Myocyte (in vitro differentiated cells): ENCODE data around the gene LMTK2. TPM values are rescaled to one million over a fixed set of nuclear protein-coding genes. Genes with fewer than 3 reads are reported as not detected.
A peak's percentile ranks its signal among the peaks of the same experiment; 100 is the strongest.
"Not testable (repeated sequence)": the region's sequence is repeated elsewhere in the genome, so short reads cannot be mapped to it uniquely, and the experiment has no call there.

Experiments used
- DNase-seq: peaks from one replicate; pipeline ENCODE4 v3.0.0-alpha.2; 2012; ENCODE audit warnings: low read depth
- total RNA-seq: library from RNA; depleted of rRNA; stranded (reverse); fragments of >200 nt; gene quantifications from 2 replicates; pipeline ENCODE4 v1.2.3, GENCODE V29; 2014

Gene LMTK2
- total RNA-seq, 1 donor from 2014 or later = 7.1 TPM

DNA sequence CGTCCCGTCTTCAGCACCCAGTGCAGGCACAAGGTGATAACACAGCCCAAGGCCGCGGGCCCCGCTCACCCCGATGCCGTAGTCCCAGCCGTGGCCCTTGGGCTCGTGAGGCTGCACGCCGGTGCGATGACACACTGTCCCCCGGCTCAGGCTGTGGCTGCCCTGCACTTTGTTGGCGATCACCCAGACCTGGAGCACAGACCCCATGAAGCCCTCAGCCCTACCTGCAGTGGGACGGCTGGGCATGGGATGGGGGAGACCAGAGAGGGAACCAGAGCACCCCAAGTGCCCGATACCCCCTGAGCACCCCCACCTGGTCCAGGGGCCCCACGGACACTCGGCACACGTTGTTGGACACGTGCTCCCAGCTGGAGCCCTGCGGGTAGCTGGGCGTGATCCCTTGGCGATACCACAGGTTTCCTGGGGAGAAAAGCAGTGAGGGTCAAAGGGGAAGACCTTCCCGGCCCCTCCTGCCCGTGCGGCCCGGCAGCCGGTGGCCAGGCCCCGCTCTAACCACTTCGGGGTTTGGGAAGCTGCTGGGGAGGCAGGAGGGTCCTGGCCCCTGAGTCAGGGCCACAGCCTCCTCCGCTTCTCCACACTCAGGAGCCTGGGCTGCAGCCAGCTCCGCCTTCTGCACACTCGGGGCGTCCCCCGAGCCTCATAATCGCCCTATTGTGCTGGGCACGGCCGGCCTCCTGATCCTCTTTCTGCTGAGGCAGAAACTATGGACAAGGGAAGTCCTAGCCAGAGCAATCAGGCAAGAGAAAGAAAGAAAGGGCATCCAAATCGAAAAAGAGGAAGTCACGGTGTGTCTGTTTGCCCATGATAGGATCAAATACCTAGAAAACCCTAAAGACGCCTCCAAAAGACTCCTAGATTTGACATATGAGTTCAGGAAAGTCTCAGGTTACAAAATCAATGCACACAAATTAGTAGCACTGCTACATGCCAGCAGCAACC, 111.2 kb downstream of the LMTK2 start:
- no peak for DNase-seq

DNA sequence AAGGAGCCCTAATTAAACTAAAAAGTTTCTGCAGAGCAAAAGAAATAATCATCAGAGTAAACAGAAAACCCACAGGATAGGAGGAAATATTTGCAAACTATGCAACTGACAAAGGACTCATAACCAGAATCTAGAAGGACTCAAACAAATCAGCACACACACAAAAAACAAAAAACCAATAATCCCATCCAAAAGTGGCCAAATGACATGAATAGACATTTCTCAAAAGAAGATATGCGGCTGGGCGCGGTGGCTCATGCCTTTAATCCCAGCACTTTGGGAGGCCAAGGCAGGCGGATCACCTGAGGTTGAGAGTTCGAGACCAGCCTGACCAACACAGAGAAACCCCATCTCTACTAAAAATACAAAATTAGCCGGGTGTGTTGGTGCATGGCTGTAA, 112.7 kb downstream of the LMTK2 start:
- DNase-seq = not testable (repeated sequence)

DNA sequence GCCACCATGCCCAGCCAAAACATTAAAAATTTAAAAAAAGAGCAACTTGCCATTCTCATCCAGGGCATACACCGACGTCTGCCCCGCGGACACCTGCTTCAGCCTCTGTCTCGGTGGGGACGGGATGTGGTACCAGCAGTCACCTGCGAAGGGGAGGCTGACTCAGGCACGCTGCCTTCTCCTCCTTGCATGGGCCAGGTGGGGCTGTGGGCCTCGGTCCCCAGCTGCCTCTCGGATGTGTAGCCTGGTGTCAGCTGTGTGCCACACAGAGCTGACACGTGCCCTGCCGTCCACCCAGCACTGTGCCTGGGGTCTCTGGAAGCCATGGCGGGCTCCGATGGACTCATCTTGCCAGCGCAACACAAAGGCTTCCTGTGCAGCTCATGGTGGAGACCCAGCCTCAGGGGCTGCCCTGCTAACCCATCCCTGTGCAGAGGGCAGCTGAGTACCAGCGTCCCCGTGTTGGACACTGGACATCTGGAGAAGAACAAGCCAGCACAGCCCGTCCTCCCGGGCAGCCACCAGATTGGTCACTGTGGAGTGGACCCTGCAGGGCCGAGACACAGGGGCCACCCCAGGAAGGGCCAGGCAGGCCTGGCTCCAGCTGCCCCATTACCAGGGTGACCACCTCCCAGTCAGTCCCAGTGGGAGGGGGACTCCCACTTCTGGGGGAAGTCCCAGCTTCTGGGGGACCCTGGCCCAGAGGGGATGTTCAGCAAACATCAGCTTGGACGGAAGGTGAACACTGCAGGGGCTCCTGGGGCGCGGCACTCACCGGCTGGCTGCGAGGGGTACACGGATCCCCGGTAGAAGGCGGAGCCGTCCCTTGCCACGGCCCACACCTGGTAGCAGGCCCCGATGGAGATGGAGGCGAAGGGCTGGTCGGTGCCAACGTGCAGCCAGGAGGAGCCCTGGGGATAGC, 115.2 kb downstream of the LMTK2 start:
- no peak for DNase-seq

DNA sequence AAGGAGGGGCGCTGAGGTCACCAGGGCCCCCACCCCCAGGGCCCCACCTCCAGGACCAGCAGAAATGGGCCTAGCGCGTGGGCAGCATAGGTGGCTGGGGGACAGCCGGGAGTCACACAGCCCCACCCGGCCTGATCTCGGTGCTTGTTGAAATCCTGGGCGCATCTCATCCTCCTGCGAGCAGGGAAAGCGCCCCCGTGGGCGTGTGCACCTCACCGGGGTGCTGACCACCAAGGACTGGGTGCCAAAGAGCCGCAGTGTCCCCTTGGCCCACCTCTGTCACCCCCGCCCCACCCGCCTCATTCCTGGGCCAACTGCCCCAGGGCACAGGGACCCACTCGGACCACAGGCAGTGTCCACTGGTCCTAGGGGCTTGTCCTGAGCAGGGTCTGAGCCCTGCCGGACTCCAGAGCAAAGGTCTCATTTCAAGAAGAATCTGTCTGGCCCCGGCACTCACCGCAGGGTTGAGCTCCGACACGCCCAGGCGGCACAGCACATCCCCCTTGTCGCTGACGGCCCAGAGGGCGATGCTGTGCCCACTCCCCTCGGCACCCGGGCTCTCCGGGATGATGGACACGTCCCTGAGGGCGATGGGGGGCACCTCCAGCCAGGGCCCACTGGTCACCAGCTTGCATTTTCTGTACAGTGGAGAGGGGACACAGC, 116.0 kb downstream of the LMTK2 start:
- no peak for DNase-seq

DNA sequence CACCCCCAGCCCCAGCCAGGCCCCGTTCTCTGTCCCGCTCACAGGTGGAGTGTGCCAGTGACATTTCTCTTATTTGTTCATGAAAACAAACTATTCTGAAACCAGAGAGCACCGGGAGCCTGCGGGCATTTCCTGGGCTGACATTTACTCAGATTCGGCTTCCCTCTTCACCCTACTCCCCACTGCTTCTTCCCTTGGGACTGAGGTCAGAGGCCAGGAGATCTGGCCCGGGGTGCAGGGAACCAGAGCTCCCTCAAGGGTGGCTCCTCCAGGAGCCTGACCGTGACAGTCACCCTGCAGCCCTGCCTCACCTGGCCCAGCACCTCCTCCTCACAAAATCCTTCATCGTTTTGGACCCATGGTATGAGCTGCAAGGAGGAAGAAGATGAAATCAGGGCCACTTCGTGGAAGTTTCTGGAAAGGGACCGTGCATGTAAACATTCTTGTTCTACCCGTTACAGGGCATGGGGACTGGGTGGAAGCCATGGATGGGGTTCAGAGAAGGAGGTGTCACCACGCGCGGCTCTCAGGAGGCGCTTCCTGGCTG, 116.8 kb downstream of the LMTK2 start:
- no peak for DNase-seq

DNA sequence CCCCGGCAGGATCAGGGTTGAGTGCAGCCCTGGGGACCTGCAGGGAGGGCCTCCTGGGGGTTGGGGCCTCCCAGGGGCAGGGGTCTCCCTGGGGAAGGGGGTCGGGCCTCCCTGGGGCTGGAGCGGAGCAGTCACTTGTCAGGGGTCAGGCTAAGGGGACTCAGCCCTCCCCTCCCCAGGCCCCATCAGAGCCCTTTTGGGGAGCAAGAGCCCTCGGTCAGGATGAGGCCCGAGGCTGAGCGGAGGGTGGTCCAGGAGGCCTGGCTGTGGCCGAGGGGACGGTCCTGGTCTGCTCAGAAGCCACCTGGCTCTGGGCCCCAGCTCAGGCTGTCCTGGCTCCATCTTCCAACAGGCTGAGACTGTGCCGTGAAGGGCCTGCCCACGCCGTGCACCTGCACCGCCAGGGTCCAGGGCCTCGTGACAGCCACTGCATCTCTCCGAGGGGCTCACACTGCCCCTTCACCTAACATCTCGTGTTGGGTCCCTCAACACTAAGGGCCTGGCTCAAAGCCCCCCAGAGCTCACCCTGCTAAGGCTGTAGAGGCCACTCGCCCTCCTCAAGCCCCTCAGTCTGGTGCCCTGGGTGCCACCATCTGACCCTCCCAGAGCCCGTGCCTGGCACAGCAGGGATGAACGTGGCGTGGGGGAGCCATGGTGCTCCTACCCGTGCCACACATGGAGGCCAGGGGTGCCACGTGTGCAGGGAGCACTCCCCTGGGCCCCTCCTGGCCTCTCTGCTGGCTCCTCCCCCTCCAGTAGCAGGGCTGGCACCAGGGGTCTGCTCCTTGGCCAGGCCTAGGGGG, 117.4 kb downstream of the LMTK2 start:
- DNase-seq = no peak

DNA sequence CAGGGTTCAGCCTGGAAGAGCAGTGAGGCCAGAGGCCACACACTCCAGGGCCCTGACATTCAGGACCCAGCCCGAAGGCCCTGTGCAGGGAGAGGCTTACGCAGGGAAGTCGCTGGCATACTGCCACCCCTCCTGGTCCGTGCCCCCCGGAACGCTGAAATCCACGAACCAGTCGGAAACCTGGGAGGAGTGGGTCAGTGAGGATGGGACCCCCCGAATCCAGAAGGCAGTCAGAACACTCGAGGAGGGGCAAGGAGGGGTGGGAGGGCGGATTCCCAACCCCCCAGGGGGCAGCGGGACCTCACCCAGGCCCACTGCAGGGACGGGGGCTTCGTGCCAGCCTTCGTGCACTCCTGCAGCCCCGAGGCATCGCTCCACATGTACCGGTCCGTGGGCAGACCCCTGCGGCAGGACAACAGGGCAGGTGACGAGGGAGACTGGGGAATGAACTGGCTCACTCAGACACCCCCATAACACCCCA, 118.1 kb downstream of the LMTK2 start:
- DNase-seq = no peak

DNA sequence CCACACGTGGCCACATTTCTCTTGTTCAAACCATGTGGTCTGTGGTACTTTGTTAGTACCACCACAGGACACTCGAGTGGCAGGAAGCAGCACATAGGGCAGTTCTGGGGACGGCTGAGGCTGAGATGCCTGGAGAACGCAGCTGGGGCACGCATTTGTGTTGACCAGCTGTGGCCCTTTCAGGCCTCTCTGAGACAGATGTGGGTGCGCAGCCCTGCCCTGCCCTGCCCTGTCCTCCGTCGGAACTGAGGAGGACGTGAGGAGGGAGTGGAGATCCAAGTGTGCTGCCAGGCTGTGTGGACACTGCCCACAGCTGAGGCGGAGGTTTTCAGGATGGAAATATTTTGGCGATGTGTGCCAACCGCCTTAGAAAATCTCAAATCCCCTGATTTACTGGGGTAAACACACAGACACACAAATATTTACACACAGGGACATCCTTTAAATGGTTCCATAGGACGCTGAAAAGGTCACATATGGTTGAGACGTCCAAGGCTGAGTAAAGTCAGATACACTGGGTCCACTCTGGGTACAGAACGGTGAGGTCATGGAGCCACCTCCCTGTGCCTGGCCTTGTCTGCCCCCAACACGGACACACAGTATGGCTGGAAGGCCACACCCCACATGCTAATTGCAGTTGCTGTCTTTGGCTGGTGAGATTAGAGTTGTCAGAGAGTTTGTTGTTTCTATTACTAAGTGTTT, 119.4 kb downstream of the LMTK2 start:
- DNase-seq = no peak

DNA sequence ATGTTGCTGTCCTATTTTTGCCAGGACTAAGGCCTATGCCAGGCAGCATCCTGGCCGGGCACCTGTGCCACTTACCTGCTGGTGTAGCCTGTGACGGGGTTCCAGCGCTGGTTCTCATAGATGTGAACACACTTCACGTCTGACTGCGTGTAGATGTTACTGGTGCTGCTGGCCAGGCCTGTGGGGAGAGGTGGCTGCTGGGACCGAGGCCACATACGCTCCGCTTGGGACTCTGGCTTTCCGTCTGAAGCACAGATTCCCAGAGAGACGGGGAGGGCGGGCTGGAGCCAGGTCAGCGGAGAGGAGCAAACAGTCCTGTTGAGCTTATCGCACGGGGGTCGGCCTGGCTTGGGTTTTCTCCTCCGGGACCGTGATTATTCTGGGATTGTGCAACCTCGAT, 121.3 kb downstream of the LMTK2 start:
- DNase-seq = no peak

DNA sequence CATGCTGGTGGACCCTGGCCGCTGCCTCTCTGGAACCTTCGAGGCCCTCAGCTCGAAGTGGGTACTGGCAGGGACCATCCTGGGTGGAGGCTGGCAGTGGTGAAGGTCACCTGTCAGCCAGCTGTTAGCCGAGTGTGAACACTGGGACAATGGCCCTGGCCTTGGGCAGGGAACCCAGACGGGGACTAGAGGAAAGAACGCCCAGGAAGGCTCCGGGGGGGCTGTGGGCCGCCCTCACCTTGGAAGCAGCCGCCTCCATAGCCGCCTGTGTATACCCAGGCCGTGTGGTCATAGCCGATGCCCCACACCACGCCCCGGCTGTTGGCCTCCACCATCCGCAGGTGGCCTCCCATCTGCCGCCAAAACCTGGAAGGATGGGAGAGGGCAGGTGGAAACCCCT, 122.1 kb downstream of the LMTK2 start:
- DNase-seq = no peak

DNA sequence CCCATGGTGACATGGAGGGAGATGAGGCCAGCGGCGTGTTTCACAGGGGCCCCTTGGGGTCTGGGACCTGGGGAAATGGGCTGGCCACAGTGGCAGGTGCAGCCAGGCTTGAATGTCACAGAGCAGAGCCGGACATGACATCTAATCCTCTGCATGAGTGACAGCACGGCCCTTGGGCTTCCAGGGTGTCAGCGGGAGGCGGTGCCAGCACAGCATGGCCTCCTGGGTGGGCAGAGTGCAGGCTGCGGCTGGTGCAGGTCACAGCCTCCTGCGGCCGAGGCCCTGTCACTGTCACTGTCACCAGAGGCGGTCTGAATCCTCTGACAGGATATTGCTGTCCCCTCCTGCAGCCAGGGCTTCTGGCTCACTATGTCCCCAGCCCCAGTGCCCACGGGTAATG, 122.8 kb downstream of the LMTK2 start:
- DNase-seq = peak; percentile 81

DNA sequence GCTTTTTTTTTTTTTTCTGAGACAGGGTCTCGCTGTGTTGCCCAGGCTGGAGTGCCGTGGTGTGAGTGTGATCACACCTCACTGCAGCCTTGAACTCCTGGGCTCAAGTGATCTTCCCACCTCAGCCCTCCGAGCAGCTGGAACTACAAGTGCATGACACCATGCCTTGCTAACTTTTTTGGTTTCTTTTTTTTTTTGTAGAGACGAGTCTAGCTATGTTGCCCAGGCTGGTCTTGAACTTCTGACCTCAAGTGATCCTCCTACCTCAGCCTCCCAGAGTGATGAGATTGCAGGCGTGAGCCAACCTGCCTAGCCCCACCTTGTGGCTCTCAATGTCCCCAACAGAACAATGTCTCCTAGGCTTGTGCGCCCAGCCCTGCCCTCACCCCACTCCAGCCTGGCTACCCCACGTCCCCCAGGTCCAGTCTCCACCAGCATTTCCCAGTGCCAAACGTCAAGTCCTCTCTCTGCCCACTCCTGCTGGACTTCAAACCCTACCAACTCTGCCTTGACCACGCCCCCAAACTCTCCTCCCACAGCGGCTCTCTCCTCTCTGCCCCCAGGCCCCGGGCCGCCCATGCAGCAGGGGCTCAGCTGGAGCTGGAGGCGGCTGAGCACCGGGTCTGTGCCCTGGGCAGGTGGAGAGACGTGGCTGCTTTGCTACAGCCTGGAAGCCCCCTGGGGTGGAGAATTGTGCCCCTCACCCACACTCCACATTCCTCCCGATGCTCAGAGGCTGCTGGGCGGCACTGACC, 123.5 kb downstream of the LMTK2 start:
- DNase-seq = no peak

DNA sequence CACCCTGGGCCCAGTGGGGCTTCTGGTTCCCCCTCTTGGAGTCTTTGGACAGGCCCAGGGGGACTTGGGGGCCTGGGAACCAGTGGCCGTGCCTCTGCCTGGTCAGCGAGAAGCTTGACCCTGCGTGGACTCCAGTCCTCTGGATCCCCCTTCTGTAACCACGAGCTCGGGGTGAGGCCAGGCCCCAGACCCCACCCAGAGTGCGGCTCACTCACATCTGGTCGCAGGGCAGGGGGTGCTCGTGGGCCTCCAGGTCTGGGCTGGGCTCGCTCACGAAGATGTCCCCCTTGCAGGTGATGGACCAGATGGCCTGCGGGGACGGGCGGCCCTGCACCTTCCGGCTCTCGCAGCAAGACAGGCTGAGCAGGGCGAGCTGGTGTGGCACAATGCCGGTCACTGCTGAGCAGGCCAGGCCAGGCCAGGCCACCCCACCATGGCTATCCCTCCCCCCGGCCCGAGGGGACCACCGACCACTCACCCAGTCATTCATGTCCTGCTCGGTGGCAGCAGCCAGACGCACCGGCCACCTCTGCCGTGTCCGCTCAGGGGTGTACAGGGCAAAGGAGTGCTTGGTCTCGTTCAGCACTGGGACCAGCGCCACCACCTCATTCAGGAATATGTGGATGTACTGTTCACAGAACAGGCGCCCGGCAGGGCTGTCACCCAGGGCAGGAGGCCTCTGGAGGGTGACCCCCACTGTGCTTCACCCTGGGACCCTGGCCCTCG, 124.2 kb downstream of the LMTK2 start:
- no peak for DNase-seq

DNA sequence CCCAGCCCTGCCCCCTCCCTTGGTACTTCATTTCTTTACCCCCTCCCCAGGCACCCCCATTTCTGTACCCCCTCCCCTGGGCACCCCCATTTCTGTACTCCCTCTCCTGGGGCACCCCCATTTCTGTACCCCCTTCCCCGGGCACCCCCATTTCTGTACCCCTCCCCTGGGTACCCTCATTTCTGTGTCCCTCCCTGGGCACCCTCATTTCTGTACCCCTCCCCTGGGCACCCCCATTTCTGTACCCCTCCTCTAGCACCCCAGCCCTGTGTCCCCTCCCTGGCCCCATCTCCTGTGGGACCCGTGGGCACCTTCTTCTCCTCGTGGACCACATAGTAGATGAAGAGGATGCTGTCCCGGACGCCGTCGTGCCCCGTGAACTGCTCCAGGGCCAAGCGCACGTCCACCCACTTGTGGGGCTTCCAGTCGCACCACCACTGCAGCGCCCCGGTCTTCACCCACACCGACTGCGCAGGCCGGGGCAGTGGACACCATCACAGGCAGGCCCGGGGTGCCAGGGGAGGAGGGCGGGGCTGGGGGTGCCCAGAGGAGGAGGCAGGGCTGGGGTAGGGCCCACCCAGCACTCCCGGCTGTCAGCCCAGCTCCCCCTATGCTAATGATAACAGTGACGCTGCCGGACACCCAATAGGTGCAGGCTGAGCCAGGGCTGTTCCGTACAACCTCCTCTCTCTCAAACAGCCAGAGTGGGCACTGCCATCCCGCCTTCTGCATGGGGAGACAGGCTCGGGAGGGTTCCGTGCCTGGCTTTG, 125.0 kb downstream of the LMTK2 start:
- no peak for DNase-seq

DNA sequence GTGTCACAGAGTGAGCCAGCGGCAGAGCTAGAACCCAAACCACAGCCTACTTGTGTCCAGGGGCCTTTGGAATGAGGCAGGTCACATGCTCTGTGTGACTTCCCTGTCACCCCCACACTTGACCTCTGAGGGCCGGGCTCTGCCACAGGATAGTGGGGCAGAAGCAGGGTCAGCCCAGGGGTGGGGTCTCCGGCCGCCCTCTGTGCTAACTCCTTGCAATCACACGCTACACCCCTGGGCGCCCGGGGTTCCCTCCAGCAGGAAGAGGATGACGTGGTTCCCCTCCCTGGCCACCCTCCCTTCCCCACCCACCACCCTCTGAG, 125.6 kb downstream of the LMTK2 start:
- no peak for DNase-seq

DNA sequence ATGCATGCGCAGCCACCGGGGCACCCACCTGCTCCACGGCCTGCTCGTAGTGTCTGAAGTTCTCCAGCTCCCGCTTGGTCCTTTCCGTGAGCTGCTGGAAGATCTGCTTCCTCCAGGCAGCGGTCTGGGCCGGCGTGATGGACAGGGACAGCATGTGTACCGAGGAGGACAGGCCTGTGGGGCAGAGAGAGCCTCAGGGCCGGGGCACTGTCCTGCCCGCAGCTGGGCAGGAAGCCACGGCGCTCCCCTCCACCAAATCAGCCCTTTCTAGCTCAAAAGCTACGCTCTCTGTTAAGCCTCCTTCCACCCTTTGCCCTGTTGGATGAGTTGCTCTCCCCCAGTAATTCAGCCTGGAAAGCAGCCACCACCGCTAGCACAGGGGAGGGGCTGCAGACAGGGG, 126.1 kb downstream of the LMTK2 start:
- DNase-seq = peak; percentile 30

DNA sequence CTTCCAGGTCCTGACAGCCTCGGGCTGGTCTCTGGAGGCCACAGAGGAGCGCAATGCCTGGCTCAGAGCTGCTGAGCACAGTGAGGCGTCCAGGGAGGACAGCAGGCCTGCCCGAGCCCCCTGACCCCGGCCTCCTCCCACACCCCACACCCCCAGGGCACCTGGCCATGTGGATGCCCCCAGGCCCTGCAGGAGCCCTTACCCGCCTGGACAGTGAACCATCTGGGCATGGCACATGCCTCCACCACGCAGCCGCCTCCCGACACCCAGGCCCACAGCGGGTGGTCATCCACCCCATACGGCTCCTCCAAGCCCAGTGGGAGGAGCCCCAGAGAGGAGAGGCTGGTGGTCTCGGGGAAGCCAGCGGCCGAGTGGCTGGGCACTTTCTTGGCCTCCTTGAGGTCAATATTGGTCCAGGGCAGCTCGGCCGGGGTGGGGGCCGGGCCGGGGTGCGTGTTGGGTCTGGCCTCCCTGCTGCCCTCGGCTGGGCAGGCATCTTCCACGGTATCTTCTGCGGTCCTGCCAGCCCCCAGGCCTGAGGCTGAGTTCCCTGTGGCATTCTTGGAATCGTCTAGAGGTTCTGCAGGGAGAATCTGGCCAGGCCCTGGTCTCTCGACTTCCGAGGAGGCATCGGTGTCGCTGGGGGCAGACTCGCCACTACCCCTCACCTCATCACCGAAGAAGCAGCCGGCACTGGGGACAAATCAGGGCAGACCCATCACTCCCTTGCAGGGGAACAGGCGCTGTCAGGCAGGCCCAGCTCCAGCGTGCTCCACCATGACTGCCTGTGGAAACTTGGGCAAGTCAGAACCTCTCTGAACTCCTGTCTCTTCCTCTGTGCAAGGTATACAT, 126.8 kb downstream of the LMTK2 start:
- DNase-seq = no peak
